GM12874 (cell line): ENCODE data around the gene LSAMP.

Experiments
- CTCF ChIP-seq: IDR thresholded peaks from 2 replicates; pipeline ENCODE4 v1.5.1; 2011; ENCODE audit warnings: low read depth, mild to moderate bottlenecking, control low read depth, low read length, moderate library complexity; ENCODE audit not compliant: insufficient read depth

The LSAMP gene

GRCh38 chr3:115760716-115761115 is 684.6 kb downstream of the LSAMP start:
- no peak for TF ChIP-seq CTCF

GRCh38 chr3:115758076-115758763 is 687.1 kb downstream of the LSAMP start:
- TF ChIP-seq CTCF, result no peak
